ENCODE data around the gene ETS1. TPM values are rescaled to one million over a fixed set of nuclear protein-coding genes. Genes with fewer than 3 reads are reported as not detected.

Gene ETS1
- total RNA-seq, 2 experiments from 2014 or later: 436 to 444 TPM

- intact Hi-C loops (cut with micrococcal nuclease): loop anchor here (5.0 kb wide), 1 partner anchor 365 kb away; no protein-coding TSS in a partner anchor
- H3K36me3 Mint-ChIP-seq: peaks cover 96% of the 10 kb centered on the region
- CTCF ChIA-PET: interaction anchor here (1.2 to 7.6 kb wide), 5 partner anchors 39 to 290 kb away, joined by 3 to 54 read pairs (median 4); no protein-coding TSS in a partner anchor
- peaks cover 97% of the 10 kb centered on the region for H3K4me1 Mint-ChIP-seq (ENCODE audit: low read depth)
- H3K4me3 Mint-ChIP-seq: peak overlapping the region; percentile 70
- POLR2A ChIA-PET: interaction anchor here (1.2 to 10.0 kb wide), 5 partner anchors 25 to 219 kb away, joined by 3 to 85 read pairs (median 7); no protein-coding TSS in a partner anchor
- DNase-seq: no peak
- H3K27me3 Mint-ChIP-seq: no peaks in the 10 kb centered on the region
- peak overlapping the region; percentile 99 for H3K27ac Mint-ChIP-seq
- H3K9me3 Mint-ChIP-seq: no peaks in the 10 kb centered on the region
Measured at GRCh38 chr11:128467041-128467440, 120.3 kb downstream of the ETS1 start.

GRCh38 chr11:128465946-128466705 lies 121.2 kb downstream of the ETS1 start:
- POLR2A ChIA-PET: interaction anchor here (0.8 to 10.0 kb wide), 12 partner anchors 8 to 177 kb away, joined by 3 to 85 read pairs (median 4); no protein-coding TSS in a partner anchor
- H3K4me3 Mint-ChIP-seq: peak overlapping the region; percentile 70
- H3K9me3 Mint-ChIP-seq: no peaks in the 10 kb centered on the region
- DNase-seq: peak; percentile 65
- H3K27ac Mint-ChIP-seq: peak overlapping the region; percentile 99
- no peaks in the 10 kb centered on the region for H3K27me3 Mint-ChIP-seq
- CTCF ChIA-PET: interaction anchor here (0.9 to 7.6 kb wide), 15 partner anchors 11 to 309 kb away, joined by 3 to 54 read pairs (median 4); no protein-coding TSS in a partner anchor
- peaks cover 96% of the 10 kb centered on the region for H3K36me3 Mint-ChIP-seq
- intact Hi-C loops (cut with micrococcal nuclease): loop anchor here (5.0 kb wide), 1 partner anchor 366 kb away; no protein-coding TSS in a partner anchor
- H3K4me1 Mint-ChIP-seq (ENCODE audit: low read depth): peaks cover 95% of the 10 kb centered on the region

GRCh38 chr11:128465531-128465930 lies 121.8 kb downstream of the ETS1 start:
- Mint-ChIP-seq H3K9me3 (no peaks in the 10 kb centered on the region), H3K4me3 (peak overlapping the region; percentile 70), H3K36me3 (peaks cover 97% of the 10 kb centered on the region), H3K27ac (peak overlapping the region; percentile 99), H3K27me3 (no peaks in the 10 kb centered on the region), H3K4me1 (ENCODE audit: low read depth) (peaks cover 95% of the 10 kb centered on the region)
- intact Hi-C loops (cut with micrococcal nuclease): loop anchor here (5.0 kb wide), 1 partner anchor 367 kb away; no protein-coding TSS in a partner anchor
- POLR2A ChIA-PET: interaction anchor here (0.7 to 1.6 kb wide), 20 partner anchors 9 to 228 kb away, joined by 3 to 8 read pairs (median 4); partner anchors contain the start of gene FLI1
- CTCF ChIA-PET: interaction anchor here (0.9 to 7.6 kb wide), 18 partner anchors 10 to 365 kb away, joined by 3 to 54 read pairs (median 4); no protein-coding TSS in a partner anchor
- DNase-seq: no peak

GRCh38 chr11:128464878-128465450 lies 122.4 kb downstream of the ETS1 start:
- Mint-ChIP-seq H3K9me3 (no peaks in the 10 kb centered on the region), H3K4me3 (peak overlapping the region; percentile 70), H3K4me1 (ENCODE audit: low read depth) (peaks cover 96% of the 10 kb centered on the region), H3K27me3 (no peaks in the 10 kb centered on the region), H3K36me3 (peaks cover 100% of the 10 kb centered on the region), H3K27ac (peak overlapping the region; percentile 99)
- ChIA-PET CTCF (interaction anchor here (0.9 to 7.6 kb wide), 18 partner anchors 10 to 366 kb away, joined by 3 to 54 read pairs (median 4); no protein-coding TSS in a partner anchor), POLR2A (interaction anchor here (0.7 to 1.6 kb wide), 20 partner anchors 8 to 229 kb away, joined by 3 to 8 read pairs (median 4); partner anchors contain the start of gene FLI1)
- DNase-seq: no peak
- intact Hi-C loops (cut with micrococcal nuclease): loop anchor here (5.0 kb wide), 1 partner anchor 367 kb away; no protein-coding TSS in a partner anchor

- Mint-ChIP-seq H3K9me3 (no peaks in the 10 kb centered on the region), H3K27me3 (no peaks in the 10 kb centered on the region), H3K4me3 (peak overlapping the region; percentile 70), H3K4me1 (ENCODE audit: low read depth) (peaks cover 95% of the 10 kb centered on the region), H3K27ac (peak overlapping the region; percentile 99), H3K36me3 (peaks cover 99% of the 10 kb centered on the region)
- POLR2A ChIA-PET: interaction anchor here (0.8 to 1.1 kb wide), 2 partner anchors 52 to 167 kb away, joined by 3 to 4 read pairs; no protein-coding TSS in a partner anchor
- no peak for DNase-seq
- intact Hi-C loops (cut with micrococcal nuclease): no loop called here
- CTCF ChIA-PET: interaction anchor here (1.4 to 7.6 kb wide), 3 partner anchors 141 to 306 kb away, joined by 5 to 54 read pairs (median 6); no protein-coding TSS in a partner anchor
Measured at GRCh38 chr11:128463979-128464378, 123.4 kb downstream of the ETS1 start.

GRCh38 chr11:128463371-128463829 lies 124.0 kb downstream of the ETS1 start:
- ChIA-PET POLR2A (interaction anchor here (0.8 to 1.1 kb wide), 2 partner anchors 53 to 167 kb away, joined by 3 to 4 read pairs; no protein-coding TSS in a partner anchor), CTCF (interaction anchor here (0.8 to 7.6 kb wide), 4 partner anchors 140 to 306 kb away, joined by 3 to 54 read pairs (median 6); no protein-coding TSS in a partner anchor)
- intact Hi-C loops (cut with micrococcal nuclease): no loop called here
- Mint-ChIP-seq H3K27ac (peak overlapping the region; percentile 99), H3K27me3 (no peaks in the 10 kb centered on the region), H3K9me3 (no peaks in the 10 kb centered on the region), H3K4me1 (ENCODE audit: low read depth) (peaks cover 89% of the 10 kb centered on the region), H3K36me3 (peaks cover 97% of the 10 kb centered on the region), H3K4me3 (peak overlapping the region; percentile 14)
- DNase-seq: no peak

- Mint-ChIP-seq H3K4me1 (ENCODE audit: low read depth) (peaks cover 84% of the 10 kb centered on the region), H3K36me3 (peaks cover 97% of the 10 kb centered on the region), H3K27me3 (no peaks in the 10 kb centered on the region), H3K4me3 (no peak overlapping the region), H3K27ac (peak overlapping the region; percentile 99), H3K9me3 (no peaks in the 10 kb centered on the region)
- CTCF ChIA-PET: interaction anchor here (0.8 to 7.6 kb wide), 4 partner anchors 140 to 305 kb away, joined by 3 to 54 read pairs (median 6); no protein-coding TSS in a partner anchor
- POLR2A ChIA-PET: interaction anchor here (0.8 to 1.1 kb wide), 2 partner anchors 53 to 168 kb away, joined by 3 to 4 read pairs; no protein-coding TSS in a partner anchor
- intact Hi-C loops (cut with micrococcal nuclease): no loop called here
- no peak for DNase-seq
Measured at GRCh38 chr11:128462922-128463321, 124.4 kb downstream of the ETS1 start.

GRCh38 chr11:128462189-128462588 lies 125.2 kb downstream of the ETS1 start:
- POLR2A ChIA-PET: no interaction called here
- peak overlapping the region; percentile 99 for H3K27ac Mint-ChIP-seq
- peaks cover 97% of the 10 kb centered on the region for H3K36me3 Mint-ChIP-seq
- no peak overlapping the region for H3K4me3 Mint-ChIP-seq
- intact Hi-C loops (cut with micrococcal nuclease): no loop called here
- CTCF ChIA-PET: interaction anchor here (0.5 to 0.8 kb wide), 2 partner anchors 81 to 169 kb away, joined by 3 read pairs; no protein-coding TSS in a partner anchor
- H3K27me3 Mint-ChIP-seq: no peaks in the 10 kb centered on the region
- DNase-seq: no peak
- peaks cover 81% of the 10 kb centered on the region for H3K4me1 Mint-ChIP-seq (ENCODE audit: low read depth)
- no peaks in the 10 kb centered on the region for H3K9me3 Mint-ChIP-seq

- Mint-ChIP-seq H3K36me3 (peaks cover 81% of the 10 kb centered on the region), H3K4me3 (no peak overlapping the region), H3K27me3 (no peaks in the 10 kb centered on the region), H3K27ac (peak overlapping the region; percentile 23), H3K9me3 (no peaks in the 10 kb centered on the region), H3K4me1 (ENCODE audit: low read depth) (peaks cover 71% of the 10 kb centered on the region)
- intact Hi-C loops (cut with micrococcal nuclease): no loop called here
- ChIA-PET CTCF (interaction anchor here (0.7 to 2.1 kb wide), 7 partner anchors 10 to 367 kb away, joined by 3 to 5 read pairs (median 4); no protein-coding TSS in a partner anchor), POLR2A (no interaction called here)
- no peak for DNase-seq
Measured at GRCh38 chr11:128458321-128458720, 129.0 kb downstream of the ETS1 start.

GRCh38 chr11:128457874-128458273 lies 129.5 kb downstream of the ETS1 start:
- Mint-ChIP-seq H3K27me3 (no peaks in the 10 kb centered on the region), H3K4me1 (ENCODE audit: low read depth) (peaks cover 71% of the 10 kb centered on the region), H3K36me3 (peaks cover 77% of the 10 kb centered on the region), H3K27ac (peak overlapping the region; percentile 60), H3K9me3 (no peaks in the 10 kb centered on the region), H3K4me3 (no peak overlapping the region)
- intact Hi-C loops (cut with micrococcal nuclease): no loop called here
- POLR2A ChIA-PET: interaction anchor here (0.8 kb wide), 1 partner anchor 204 kb away, joined by 3 read pairs; no protein-coding TSS in a partner anchor
- CTCF ChIA-PET: interaction anchor here (1.0 to 2.1 kb wide), 5 partner anchors 11 to 301 kb away, joined by 3 to 6 read pairs (median 5); no protein-coding TSS in a partner anchor
- DNase-seq: no peak

Data from activated CD4-positive, alpha-beta memory T cell treated with anti-CD3 and anti-CD28 coated beads for 36 hours (primary cell).